Dendritic cell treated with granulocyte-macrophage colony-stimulating factor and Interleukin-4, amounts not matched to agents 40 ng/mL and 50 ng/mL, for 4 days (primary cell): Measurements from ENCODE around the gene OSBPL1A.

Source experiments
- H3K27ac Mint-ChIP-seq: one replicate; pipeline ENCODE4 v1.8.0; 2022; ENCODE audit warnings: mild to moderate bottlenecking, mixed read lengths
- H3K27me3 Mint-ChIP-seq: one replicate; pipeline ENCODE4 v1.8.0; 2022; ENCODE audit warnings: mild to moderate bottlenecking, mixed read lengths
- H3K36me3 Mint-ChIP-seq: one replicate; pipeline ENCODE4 v1.8.0; 2022; ENCODE audit warnings: low read depth, mixed read lengths
- H3K4me1 Mint-ChIP-seq: one replicate; pipeline ENCODE4 v1.8.0; 2022; ENCODE audit warnings: low read depth, mixed read lengths
- H3K4me3 Mint-ChIP-seq: one replicate; pipeline ENCODE4 v1.8.0; 2022; ENCODE audit warnings: mild to moderate bottlenecking, moderate library complexity, mixed read lengths
- H3K9me3 Mint-ChIP-seq: one replicate; pipeline ENCODE4 v1.8.0; 2022; ENCODE audit warnings: mixed read lengths
- intact Hi-C: fragments of 100-400 bp; cut with micrococcal nuclease; formaldehyde crosslinking; loops from one replicate; pipeline ENCODE4 v1.15.0; 2022

OSBPL1A gene

DNA sequence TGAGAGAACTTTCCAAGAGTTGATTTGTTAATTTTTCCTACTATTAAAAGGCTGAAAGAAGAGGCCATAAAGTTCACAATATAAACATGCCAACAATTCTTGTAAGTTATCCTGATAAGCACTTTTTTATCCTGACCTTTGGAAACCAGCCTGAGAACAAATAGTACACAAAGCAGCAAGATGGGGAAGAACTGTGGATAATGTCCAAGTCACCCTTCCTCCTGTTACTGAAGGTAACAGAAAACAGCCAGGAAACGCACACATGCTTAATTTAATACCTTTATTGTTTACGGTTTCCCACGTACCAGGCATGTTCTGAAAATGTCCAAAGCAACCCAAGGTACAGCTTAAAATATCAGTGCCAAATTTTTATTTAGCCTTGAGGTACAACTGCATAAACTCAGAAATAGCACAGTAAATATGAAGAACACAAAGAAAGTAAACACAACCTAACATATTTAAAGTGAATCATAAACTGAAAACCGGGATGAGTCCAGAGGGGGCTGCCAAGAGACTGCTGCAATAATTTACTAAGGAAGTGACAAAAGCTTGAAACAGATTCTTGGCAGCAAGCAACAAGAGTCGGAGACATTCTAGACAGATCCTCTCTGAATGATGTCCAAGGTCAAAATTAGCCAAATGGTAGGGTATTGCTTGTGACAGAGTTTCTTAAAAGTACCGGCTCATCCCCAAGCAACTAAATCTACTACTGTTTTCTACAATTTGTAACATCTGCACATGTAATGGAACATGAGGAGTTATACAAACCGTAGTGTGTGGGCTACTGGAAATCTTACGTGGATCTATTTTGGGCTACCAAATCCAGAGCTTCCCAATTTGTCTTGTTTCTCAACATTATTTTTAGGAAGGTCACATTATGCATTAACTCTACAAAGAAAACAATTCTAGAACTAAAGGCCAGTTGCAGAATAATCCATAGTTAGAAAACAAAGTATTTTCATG lies 165.6 kb downstream of the OSBPL1A start:
- no peaks in the 10 kb centered on the region for H3K27me3 Mint-ChIP-seq
- no peak overlapping the region for H3K27ac Mint-ChIP-seq
- H3K36me3 Mint-ChIP-seq, result peaks cover 59% of the 10 kb centered on the region
- peaks cover 9% of the 10 kb centered on the region for H3K4me1 Mint-ChIP-seq
- intact Hi-C loops, result no loop called here
- no peaks in the 10 kb centered on the region for H3K9me3 Mint-ChIP-seq
- no peak overlapping the region for H3K4me3 Mint-ChIP-seq

DNA sequence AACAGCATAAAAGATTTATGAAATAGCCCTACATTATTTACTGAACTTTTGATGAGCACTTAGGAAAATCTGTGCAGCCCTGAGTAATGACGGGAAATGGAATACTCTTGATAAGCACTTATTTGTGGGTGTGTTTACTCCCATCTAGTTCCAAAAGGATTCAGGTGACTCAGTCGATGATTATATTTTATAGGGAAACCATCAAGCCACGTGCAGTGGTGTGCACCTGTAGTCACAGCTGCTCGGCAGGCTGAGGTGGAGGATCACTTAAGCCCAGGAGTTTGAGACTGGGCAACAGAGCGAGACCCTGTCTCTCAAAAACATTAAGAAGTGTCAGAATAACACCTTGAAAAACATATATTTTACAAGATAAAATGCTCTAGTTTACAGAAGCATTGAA lies 166.9 kb downstream of the OSBPL1A start:
- Mint-ChIP-seq H3K36me3 (peaks cover 50% of the 10 kb centered on the region), H3K4me3 (no peak overlapping the region), H3K4me1 (peaks cover 9% of the 10 kb centered on the region), H3K27me3 (no peaks in the 10 kb centered on the region), H3K9me3 (no peaks in the 10 kb centered on the region), H3K27ac (no peak overlapping the region)
- intact Hi-C loops, result no loop called here

- Mint-ChIP-seq H3K36me3 (peaks cover 42% of the 10 kb centered on the region), H3K27me3 (no peaks in the 10 kb centered on the region), H3K9me3 (no peaks in the 10 kb centered on the region), H3K4me3 (no peak overlapping the region), H3K27ac (no peak overlapping the region), H3K4me1 (peaks cover 9% of the 10 kb centered on the region)
- intact Hi-C loops, result no loop called here
Measured at GRCh38 chr18:24228667-24229041, 169.0 kb downstream of the OSBPL1A start.

- no peak overlapping the region for H3K27ac Mint-ChIP-seq
- intact Hi-C loops, result no loop called here
- H3K4me1 Mint-ChIP-seq, result peaks cover 9% of the 10 kb centered on the region
- H3K4me3 Mint-ChIP-seq, result no peak overlapping the region
- H3K36me3 Mint-ChIP-seq, result peaks cover 40% of the 10 kb centered on the region
- no peaks in the 10 kb centered on the region for H3K27me3 Mint-ChIP-seq
- no peaks in the 10 kb centered on the region for H3K9me3 Mint-ChIP-seq
Measured at GRCh38 chr18:24227977-24228666, 169.5 kb downstream of the OSBPL1A start.

- H3K9me3 Mint-ChIP-seq, result no peaks in the 10 kb centered on the region
- no peak overlapping the region for H3K4me3 Mint-ChIP-seq
- intact Hi-C loops, result no loop called here
- H3K4me1 Mint-ChIP-seq, result no peaks in the 10 kb centered on the region
- H3K36me3 Mint-ChIP-seq, result peaks cover 43% of the 10 kb centered on the region
- H3K27me3 Mint-ChIP-seq, result no peaks in the 10 kb centered on the region
- no peak overlapping the region for H3K27ac Mint-ChIP-seq
Measured at GRCh38 chr18:24220318-24220688, 177.3 kb downstream of the OSBPL1A start.

- Mint-ChIP-seq H3K36me3 (peaks cover 37% of the 10 kb centered on the region), H3K27ac (no peak overlapping the region), H3K27me3 (no peaks in the 10 kb centered on the region), H3K4me1 (no peaks in the 10 kb centered on the region), H3K9me3 (no peaks in the 10 kb centered on the region), H3K4me3 (no peak overlapping the region)
- intact Hi-C loops, result no loop called here
Measured at GRCh38 chr18:24219561-24220317, 177.9 kb downstream of the OSBPL1A start.

DNA sequence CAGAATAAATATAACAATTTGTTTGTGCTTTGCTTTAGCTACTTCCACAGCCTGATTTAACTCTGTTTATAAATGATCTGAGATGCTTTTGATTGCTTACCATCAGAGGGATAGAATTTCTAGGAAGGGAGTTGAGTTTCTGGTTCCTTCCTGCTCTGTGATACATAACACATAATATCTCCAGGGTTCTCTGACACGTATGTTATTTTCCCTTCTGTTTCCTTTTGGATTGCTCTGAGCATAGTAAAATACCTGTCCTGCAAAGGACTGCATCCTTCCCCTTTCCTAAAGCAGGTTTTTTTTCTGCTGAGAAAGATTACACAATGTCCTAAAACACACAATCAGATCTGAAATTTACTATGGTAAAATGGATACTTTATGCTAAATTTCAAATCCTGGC lies 182.7 kb downstream of the OSBPL1A start:
- Mint-ChIP-seq H3K27me3 (no peaks in the 10 kb centered on the region), H3K4me1 (no peaks in the 10 kb centered on the region), H3K36me3 (peaks cover 24% of the 10 kb centered on the region), H3K4me3 (no peak overlapping the region), H3K9me3 (no peaks in the 10 kb centered on the region), H3K27ac (no peak overlapping the region)
- intact Hi-C loops, result no loop called here

DNA sequence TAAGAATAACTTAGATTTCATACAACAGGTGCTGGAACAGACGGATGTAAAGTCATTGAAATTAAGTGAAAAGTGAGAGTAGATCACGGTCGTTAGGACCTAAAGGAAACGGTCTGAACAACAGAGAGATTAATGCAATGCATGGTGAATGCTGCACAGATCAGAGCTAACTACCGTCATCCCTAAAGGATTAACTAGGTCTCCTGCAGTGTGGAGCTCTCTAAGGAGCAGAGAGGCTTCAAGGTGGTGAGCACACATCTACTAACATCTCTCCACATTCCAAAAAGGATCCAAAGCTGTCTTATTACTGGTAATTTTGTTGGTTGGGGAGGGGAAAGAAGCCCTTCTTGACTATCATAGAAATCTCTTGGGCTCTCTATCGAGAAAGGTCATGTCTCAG lies 183.5 kb downstream of the OSBPL1A start:
- Mint-ChIP-seq H3K4me1 (no peaks in the 10 kb centered on the region), H3K4me3 (no peak overlapping the region), H3K27ac (no peak overlapping the region), H3K9me3 (no peaks in the 10 kb centered on the region), H3K27me3 (no peaks in the 10 kb centered on the region), H3K36me3 (peaks cover 31% of the 10 kb centered on the region)
- intact Hi-C loops, result no loop called here

- Mint-ChIP-seq H3K36me3 (peaks cover 30% of the 10 kb centered on the region), H3K4me3 (no peak overlapping the region), H3K4me1 (no peaks in the 10 kb centered on the region), H3K27ac (no peak overlapping the region), H3K27me3 (no peaks in the 10 kb centered on the region), H3K9me3 (no peaks in the 10 kb centered on the region)
- intact Hi-C loops, result no loop called here
Measured at GRCh38 chr18:24212939-24213338, 184.7 kb downstream of the OSBPL1A start.

GRCh38 chr18:24209558-24209957 lies 188.1 kb downstream of the OSBPL1A start:
- H3K36me3 Mint-ChIP-seq, result peaks cover 21% of the 10 kb centered on the region

DNA sequence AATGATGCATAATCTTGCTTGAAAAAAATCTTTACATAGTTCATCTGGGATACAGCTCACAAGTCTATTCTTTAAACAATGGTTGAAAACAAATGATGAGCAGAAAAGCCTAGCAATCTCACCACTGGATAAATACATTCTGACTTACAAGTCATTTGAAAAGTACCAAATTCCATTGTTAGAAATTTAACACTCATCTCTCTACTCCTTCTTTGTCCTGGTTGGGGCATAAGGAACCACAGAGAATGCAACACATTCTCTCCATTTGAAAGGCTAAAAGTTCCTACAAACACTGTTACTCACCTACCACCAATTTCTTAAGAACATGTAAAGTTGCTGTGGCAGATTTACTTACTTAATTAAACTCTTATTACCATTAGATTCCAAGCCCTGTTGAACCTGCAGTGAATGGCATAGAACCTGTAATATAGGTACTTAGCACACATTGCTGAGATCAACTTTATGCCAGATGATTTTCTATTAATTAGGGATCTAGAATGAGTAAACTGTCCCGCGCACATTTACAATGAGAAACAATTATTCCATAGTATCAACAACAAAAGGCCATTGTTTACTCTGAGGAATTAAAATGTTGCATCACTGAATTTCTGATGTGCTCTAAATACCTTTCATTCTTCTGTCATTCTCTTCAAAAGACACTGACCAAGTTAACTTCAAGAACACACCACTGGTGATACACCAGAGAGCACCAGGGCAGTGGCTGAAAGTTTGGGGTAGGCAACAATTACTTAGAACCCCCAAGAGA lies 189.2 kb downstream of the OSBPL1A start:
- intact Hi-C loops, result no loop called here
- Mint-ChIP-seq H3K27ac (no peak overlapping the region), H3K36me3 (peaks cover 13% of the 10 kb centered on the region), H3K4me3 (no peak overlapping the region), H3K27me3 (no peaks in the 10 kb centered on the region), H3K4me1 (no peaks in the 10 kb centered on the region), H3K9me3 (no peaks in the 10 kb centered on the region)

More at GRCh38 chr18:24209558-24209957, 188.1 kb downstream of the OSBPL1A start:
- Mint-ChIP-seq H3K4me1 (no peaks in the 10 kb centered on the region), H3K4me3 (no peak overlapping the region), H3K27me3 (no peaks in the 10 kb centered on the region), H3K9me3 (no peaks in the 10 kb centered on the region), H3K27ac (no peak overlapping the region)
- intact Hi-C loops, result no loop called here

DNA sequence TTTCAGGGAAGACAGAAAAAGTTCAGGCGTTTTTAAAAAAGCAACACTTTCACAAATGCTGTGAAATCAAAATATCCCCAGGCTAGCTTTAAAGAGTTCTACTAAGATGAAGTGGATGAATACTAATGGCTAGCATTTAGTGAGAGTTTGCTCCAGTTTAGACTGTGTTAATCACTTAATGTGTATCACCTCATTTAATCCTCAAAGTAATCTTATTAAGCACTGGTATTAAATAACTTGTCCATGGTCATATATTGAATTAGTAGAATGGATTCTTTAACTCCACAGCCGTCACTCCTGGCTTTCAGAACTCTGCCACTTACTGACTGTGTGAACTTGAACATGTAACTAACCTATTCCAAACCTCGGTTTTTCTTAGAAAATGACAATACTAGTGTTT lies 192.7 kb downstream of the OSBPL1A start:
- H3K27me3 Mint-ChIP-seq, result no peaks in the 10 kb centered on the region
- intact Hi-C loops, result no loop called here
- no peaks in the 10 kb centered on the region for H3K9me3 Mint-ChIP-seq
- H3K27ac Mint-ChIP-seq, result no peak overlapping the region
- no peaks in the 10 kb centered on the region for H3K4me1 Mint-ChIP-seq
- no peak overlapping the region for H3K4me3 Mint-ChIP-seq
- peaks cover 13% of the 10 kb centered on the region for H3K36me3 Mint-ChIP-seq
